ENCODE measurements around the gene CAPN14. TPM values are rescaled to one million over a fixed set of nuclear protein-coding genes. Genes with fewer than 3 reads are reported as not detected.

The CAPN14 gene, protein sequence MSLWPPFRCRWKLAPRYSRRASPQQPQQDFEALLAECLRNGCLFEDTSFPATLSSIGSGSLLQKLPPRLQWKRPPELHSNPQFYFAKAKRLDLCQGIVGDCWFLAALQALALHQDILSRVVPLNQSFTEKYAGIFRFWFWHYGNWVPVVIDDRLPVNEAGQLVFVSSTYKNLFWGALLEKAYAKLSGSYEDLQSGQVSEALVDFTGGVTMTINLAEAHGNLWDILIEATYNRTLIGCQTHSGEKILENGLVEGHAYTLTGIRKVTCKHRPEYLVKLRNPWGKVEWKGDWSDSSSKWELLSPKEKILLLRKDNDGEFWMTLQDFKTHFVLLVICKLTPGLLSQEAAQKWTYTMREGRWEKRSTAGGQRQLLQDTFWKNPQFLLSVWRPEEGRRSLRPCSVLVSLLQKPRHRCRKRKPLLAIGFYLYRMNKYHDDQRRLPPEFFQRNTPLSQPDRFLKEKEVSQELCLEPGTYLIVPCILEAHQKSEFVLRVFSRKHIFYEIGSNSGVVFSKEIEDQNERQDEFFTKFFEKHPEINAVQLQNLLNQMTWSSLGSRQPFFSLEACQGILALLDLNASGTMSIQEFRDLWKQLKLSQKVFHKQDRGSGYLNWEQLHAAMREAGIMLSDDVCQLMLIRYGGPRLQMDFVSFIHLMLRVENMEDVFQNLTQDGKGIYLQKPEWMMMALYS
- under 0.01 TPM in 2 replicates for total RNA-seq

DNA sequence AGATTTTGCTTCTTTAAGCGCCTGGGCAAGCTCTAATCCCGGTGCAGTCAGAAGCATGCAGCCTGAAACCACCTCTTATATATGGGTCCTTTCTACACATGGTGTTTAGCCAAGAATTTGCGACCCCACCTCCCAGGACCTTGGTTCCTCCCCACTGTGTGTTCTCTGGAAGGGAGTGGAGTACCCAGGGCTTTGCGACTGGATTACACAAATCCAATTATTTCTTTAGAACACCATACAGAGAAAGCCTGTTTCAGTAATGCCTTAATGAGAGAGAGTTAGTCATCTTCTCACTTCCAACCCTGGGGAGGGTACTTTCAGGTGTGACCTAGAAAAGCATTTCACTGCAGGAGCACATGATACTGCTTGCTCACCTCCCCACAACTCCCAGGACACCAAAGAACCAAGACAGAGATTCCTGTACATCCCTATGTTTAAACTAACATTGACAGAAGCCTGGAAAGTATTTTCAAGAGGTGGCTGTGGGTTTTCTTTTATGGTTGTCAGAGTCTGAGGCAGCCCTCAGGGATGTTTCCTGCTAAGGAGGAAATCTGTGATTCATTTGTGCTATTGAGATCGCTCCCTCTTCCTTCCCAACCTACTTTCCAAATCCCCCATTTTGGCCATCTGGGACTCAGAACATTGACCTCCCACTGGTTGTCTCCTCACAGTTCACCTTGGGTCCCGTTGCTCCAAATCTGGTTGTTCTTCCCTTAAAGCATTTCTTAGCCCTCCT, at the start of gene CAPN14:
CAPN14 (minus strand) TSS at position 51 of the 736 bp plus-strand sequence. CDS start 12,068 bp downstream, outside the sequence.

GRCh38 chr2:31233741-31234682, 16.7 kb upstream of the CAPN14 start, which contains the start of gene EHD3:
EHD3 (plus strand) TSS chr2:31234152; CDS start chr2:31234622, 470 bp downstream.

GRCh38 chr2:31138037-31138962, 79.0 kb downstream of the CAPN14 start, which contains the start of gene GALNT14:
GALNT14 (minus strand) TSS chr2:31138440; CDS start chr2:31138086, 354 bp downstream.

Other genes with a start within 250 kb of the CAPN14 start
- gene GALNT14, start 79.1 kb downstream of the CAPN14 start, total RNA-seq, result 0.18 and 0.29 TPM in 2 replicates
- 19.9 and 23.6 TPM in 2 replicates for gene EHD3, start 16.6 kb upstream of the CAPN14 start, total RNA-seq
- 0.29 and 0.71 TPM in 2 replicates for gene XDH, start 197.2 kb upstream of the CAPN14 start, total RNA-seq